ENCODE data around the gene OTOP2. TPM values are rescaled to one million over a fixed set of nuclear protein-coding genes. Genes with fewer than 3 reads are reported as not detected.

OTOP2 gene
- total and polyA plus RNA-seq, 2 of the 8 experiments (the other 6 are each of a cell fraction or from before 2014, with no cell fraction given), result 0.23 TPM; not detected in 1

DNA sequence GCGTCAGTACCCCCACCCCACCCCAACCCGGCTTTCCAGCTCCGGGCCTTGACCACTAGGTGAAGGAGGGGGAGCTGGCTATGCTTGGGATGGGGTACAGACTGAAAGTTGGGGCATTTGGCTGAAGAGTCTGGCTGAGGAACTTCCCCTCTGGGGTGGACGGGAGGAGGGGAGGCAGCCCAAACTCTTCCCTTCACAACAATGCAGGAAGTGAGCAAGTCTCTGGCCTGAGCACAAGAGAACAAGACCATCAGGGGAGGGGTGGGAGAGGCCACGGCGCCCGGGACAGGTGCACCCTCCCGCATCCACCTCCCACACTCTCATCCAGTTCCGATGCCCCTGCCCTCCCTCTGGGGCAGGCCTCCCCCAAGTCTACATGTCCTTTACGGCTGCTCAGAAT lies 6.6 kb upstream of the OTOP2 start:
- no peaks in the 10 kb centered on the region for H3K36me3 ChIP-seq (ENCODE audit: control insufficient read depth in 2 of 4, insufficient read depth in 4 of 4, low read length in 3 of 4)
- no peak overlapping the region for H4K8ac ChIP-seq (ENCODE audit: extremely low read depth, insufficient read depth, low read length)
- H3K9ac ChIP-seq (replicated peaks in 1 of 4; ENCODE audit: extremely low read depth in 1 of 4, low read depth in 3 of 4, low read length in 3 of 4), result no peak overlapping the region; a peak in 1 of 7 replicates
- no peak for FAIRE-seq
- no peak overlapping the region for H2BK120ac ChIP-seq (replicated peaks; ENCODE audit: low read depth, low read length)
- no peak overlapping the region for H2AFZ ChIP-seq (ENCODE audit: low read length)
- H3K4ac ChIP-seq (replicated peaks; ENCODE audit: insufficient read length, low read depth, low read length), result peak overlapping the region; percentile 23
- 88% methylated on average over 9 of the region's 10 CpGs; no CpG with 5 or more reads in 1 of the 2 experiments for WGBS, 2 experiments (ENCODE audit: extremely low coverage in 1 of 2, insufficient coverage in 1 of 2, insufficient read length in 1 of 2, insufficient replicate concordance in 2 of 2, low coverage in 1 of 2, low lambda C conversion rate in 2 of 2, missing lambda C conversion rate in 1 of 2)
- no peak overlapping the region for H2AK5ac ChIP-seq (ENCODE audit: low read depth, low read length)
- ChIA-PET POLR2A (ENCODE audit: partially characterized antibody) (interaction anchor here (1.0 to 2.3 kb wide), 2 partner anchors 9 to 11 kb away, joined by 3 to 7 read pairs; no protein-coding TSS in a partner anchor), CTCF (ENCODE audit: partially characterized antibody) (interaction anchor here (0.6 to 49.9 kb wide), 3 partner anchors 21 to 89 kb away, joined by 3 to 1072 read pairs (median 3); no protein-coding TSS in a partner anchor)
- H3K27ac ChIP-seq (ENCODE audit: low read depth, low read length), result no peak overlapping the region
- no peak overlapping the region for H3K56ac ChIP-seq (replicated peaks; ENCODE audit: insufficient read length, low read depth, low read length)
- peaks cover 0 to 4% of the 10 kb centered on the region in 2 experiments for H4K20me1 ChIP-seq (replicated peaks in 1 of 2; ENCODE audit: control insufficient read depth in 1 of 2, insufficient read depth in 2 of 2, low read length in 2 of 2)
- H3K4me2 ChIP-seq (ENCODE audit: insufficient read depth in 1 of 2, low read depth in 2 of 2, low read length in 2 of 2), result no peak overlapping the region
- peaks cover 3 to 9% (median 4%) of the 10 kb centered on the region in 4 experiments for H3K27me3 ChIP-seq (replicated peaks in 1 of 4; ENCODE audit: control insufficient read depth in 3 of 4, extremely low read depth in 1 of 4, insufficient read depth in 3 of 4, low read length in 3 of 4)
- H2BK20ac ChIP-seq (ENCODE audit: low read length), result no peak overlapping the region
- no peak overlapping the region for H3K23ac ChIP-seq (ENCODE audit: insufficient read length)
- no peak overlapping the region for H4K91ac ChIP-seq (replicated peaks; ENCODE audit: insufficient read length, low read length)
- H3K4me3 ChIP-seq (ENCODE audit: extremely low read depth in 1 of 4, insufficient read depth in 2 of 4, low read depth in 3 of 4, low read length in 4 of 4), result no peak overlapping the region
- TF ChIP-seq NANOG (IDR thresholded peaks at IDR 0.05; ENCODE audit: insufficient read depth, low read depth, low read length, poor library complexity, severe bottlenecking), result no peak
- TF ChIP-seq CBX5 (IDR thresholded peaks at IDR 0.05; ENCODE audit: low read depth, low read length), result no peak
- no peak for TF ChIP-seq KDM1A (IDR thresholded peaks at IDR 0.05; ENCODE audit: borderline replicate concordance, low read length)
- TF ChIP-seq RBBP5 (IDR thresholded peaks at IDR 0.05; ENCODE audit: borderline replicate concordance, low read depth, low read length), result no peak
- no peak for TF ChIP-seq FOSL1 (IDR thresholded peaks at IDR 0.05; ENCODE audit: insufficient read depth, low read depth, low read length)
- no peak for TF ChIP-seq JUND (IDR thresholded peaks at IDR 0.05; ENCODE audit: low read length)
- no peak for TF ChIP-seq ZNF274 (IDR thresholded peaks at IDR 0.05; ENCODE audit: borderline replicate concordance, extremely low read depth, low read length)
- TF ChIP-seq RAD21 (IDR thresholded peaks at IDR 0.05 in 1 of 2, conservative IDR thresholded peaks at IDR 0.05 in 1 of 2; ENCODE audit: low read depth in 2 of 2, low read length in 2 of 2), result no peak
- no peak overlapping the region for H4K5ac ChIP-seq (ENCODE audit: insufficient read length, low read depth, low read length)
- H3K79me1 ChIP-seq (ENCODE audit: low read depth, low read length), result no peaks in the 10 kb centered on the region
- no peak overlapping the region for H2BK12ac ChIP-seq (ENCODE audit: low read depth, low read length)
- no peaks in the 10 kb centered on the region for H3K9me3 ChIP-seq (ENCODE audit: insufficient read depth in 2 of 2, low read depth in 1 of 2, low read length in 1 of 2)
- no peak overlapping the region for H3K14ac ChIP-seq (ENCODE audit: insufficient read length)
- H3K18ac ChIP-seq (ENCODE audit: extremely low read depth, low read length), result no peak overlapping the region
- H3K79me2 ChIP-seq (ENCODE audit: control insufficient read depth in 1 of 2, insufficient read depth in 2 of 2, low read length in 2 of 2), result no peaks in the 10 kb centered on the region
- no peak overlapping the region for H2BK15ac ChIP-seq (ENCODE audit: low read length)
- H3K23me2 ChIP-seq (ENCODE audit: low read depth, low read length), result no peaks in the 10 kb centered on the region
- DNase-seq (ENCODE audit: low read depth in 1 of 2, low spot score in 2 of 2), result no peak
- H3K4me1 ChIP-seq (replicated peaks in 1 of 4; ENCODE audit: control insufficient read depth in 3 of 4, insufficient read depth in 4 of 4, low read length in 3 of 4), result peaks cover 0 to 9% (median 8%) of the 10 kb centered on the region in 4 experiments; a peak in 6 of 7 replicates
- H2BK5ac ChIP-seq (ENCODE audit: low read depth, low read length), result no peak overlapping the region
